ENCODE results near the gene POR.
"Not testable (repeated sequence)": the region's sequence is repeated elsewhere in the genome, so short reads cannot be mapped to it uniquely, and the experiment has no call there.

POR gene

DNA sequence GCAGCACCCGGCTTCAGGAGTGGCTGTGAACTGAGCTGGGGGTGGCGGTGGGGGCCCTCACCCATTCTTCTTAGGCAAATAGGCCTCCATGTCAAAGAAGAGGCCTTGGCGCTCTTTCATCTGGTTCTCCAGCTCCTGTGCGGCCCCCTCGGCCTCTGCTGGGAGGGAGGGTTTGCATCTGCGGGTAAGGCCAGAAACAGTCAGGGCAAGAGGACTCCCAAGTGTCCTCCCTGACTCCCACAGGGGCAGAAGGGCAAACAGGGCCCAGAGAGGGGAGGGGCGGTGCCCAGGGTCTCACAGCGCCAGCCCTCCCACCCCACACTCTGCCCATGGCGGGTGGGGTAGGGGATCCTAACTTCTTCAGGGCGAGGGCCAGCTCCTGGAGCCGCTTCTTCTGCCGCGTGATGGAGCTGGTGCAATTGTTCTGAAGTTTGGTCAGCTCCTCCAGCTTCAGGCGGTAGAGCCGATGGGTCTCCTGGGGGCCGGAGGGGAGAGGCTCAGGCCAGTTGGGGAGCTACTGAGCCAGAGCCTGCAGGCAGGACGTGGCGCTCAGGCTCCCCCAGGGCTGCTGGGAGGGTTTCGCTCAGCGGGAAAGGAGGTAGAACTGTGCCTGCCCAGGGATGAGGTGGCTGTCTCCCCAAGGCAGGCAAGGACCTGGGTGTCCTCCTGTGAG, 77.3 kb downstream of the POR start:
- DNase-seq (ENCODE audit: low read depth in 2 of 2): no peak

DNA sequence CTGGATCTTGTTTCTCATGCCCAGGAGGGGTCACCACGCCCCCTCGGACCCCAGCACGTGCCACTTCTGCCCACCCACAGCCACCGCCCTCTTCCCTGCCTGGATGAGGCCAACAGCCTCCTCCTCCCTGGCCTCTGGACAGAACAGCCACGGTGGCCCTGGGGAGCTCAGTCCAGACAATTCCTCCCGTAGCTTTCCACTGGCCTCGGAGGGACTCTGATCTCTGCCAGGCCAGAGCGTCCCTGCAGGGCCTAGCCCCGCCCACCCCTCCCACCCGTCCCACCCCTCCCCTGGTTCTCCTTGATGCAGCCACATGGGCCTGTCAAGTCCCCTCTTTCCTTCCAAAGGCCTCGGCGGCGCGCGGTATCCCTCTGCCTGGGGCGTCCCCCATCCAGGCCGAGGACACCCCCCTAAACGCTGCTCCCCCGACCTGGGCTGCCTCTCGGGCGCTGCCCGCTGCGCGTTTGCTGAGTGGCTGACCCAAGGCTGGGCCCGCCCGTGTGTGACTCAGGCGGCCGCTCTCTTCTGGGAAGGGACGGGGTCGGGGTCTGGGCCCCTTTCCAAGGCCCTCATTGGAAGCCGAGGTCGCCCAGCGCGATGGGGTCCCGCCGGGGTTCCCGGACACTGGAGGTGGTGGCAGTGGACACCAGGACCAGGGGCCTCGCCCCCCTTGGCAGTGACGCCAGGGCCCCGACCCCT, 78.9 kb downstream of the POR start:
- DNase-seq (ENCODE audit: low read depth in 2 of 2): no peak

DNA sequence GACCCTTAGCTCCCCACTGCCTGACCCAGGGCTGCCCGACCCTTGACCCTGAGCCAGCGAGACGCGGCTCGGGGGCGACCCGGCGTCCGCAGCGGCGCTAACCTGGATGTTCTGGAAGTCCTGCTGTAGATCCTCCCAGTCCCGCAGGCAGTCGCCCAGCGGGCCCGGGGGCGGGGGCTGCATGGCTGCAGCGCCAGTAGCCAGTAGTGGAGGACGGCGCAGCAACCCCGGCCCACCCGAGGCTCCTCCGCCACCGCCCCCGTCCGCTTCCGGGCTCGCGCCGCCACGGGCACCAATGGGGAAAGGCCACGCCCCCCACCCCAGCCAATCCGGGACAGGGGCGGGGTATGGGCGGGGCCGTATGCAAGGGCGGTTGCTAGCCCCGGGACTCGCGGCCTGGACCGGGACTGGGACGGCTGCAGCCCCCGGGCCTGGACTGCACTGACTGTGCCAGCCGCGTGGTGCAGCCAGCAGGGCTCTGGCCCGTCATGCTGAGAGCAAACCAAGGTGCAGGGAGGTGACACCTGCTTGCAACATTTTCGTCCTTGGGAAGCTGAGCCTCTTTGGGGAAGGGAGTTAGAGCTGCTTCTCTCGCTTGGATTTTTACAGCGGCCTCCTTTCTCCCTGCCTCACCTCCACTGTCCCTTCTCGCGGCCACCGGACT, 79.6 kb downstream of the POR start, which contains the start of gene TMEM120A:
Gene TMEM120A, minus strand, starts transcription at position 208 of the 664 bp plus-strand sequence. Its CDS starts 25 bp downstream, at position 183.
- peak; percentile 77 to 79 for DNase-seq (ENCODE audit: low read depth in 2 of 2)

DNA sequence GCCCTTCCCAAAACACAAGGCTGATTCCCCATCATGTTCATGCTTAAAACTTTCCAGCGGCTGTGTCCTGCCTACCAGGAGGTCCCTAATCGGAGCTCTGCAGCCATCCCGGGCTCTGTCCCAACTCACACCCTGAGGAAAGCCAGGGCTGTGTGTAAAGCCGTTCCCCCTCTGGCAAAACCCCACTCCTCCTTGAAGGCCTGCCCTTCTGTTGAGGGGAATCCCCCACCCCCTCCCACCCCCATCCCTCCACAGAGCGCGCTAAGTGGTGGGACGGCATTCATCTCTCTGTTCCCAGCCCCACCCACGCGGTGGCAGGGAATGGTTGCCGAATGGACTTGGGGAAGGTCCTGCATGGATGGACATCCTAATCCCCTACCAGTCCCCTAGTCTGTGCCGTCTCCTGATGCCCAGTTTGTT, 80.1 kb downstream of the POR start:
- DNase-seq (ENCODE audit: low read depth in 2 of 2): no peak

DNA sequence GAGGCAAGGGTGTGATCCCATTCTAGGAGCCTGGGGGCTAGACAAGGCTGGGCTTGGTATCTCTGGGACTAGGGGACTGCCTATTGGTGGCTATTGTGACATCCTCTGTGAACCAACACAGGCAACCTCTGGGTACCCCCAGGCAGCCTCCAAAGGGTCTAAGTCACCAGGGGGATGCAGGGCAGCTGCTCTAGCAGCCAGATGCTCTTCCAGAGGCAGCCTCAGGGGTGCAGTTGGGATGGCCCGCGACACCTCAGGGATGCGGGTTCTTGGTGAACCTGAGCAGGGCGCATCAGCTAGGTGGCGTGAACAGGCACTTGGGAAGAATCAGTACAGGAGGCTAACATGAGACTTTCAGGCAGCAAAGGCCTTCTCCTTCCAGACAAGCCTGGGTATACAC, 81.0 kb downstream of the POR start:
- no peak for DNase-seq (ENCODE audit: low read depth in 2 of 2)

DNA sequence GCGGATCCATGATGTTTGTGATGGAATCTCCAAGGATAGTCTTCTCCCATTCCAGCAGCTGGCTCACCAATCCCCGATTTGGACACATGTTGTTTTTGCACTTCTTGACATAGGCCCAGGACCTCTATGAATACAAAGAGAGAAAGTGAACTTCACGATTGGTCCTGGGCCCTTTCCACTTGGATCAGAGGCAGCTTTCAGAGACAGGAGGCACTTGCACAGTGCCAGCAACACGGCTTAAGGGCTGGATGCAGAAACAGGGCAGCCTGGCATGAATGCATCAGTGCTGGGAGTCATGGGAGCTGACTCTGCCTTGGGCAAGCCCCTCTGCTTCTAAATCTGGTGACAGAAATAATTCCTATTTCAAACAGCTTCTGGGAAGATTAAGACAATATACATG, 81.5 kb downstream of the POR start:
- no peak for DNase-seq (ENCODE audit: low read depth in 2 of 2)

DNA sequence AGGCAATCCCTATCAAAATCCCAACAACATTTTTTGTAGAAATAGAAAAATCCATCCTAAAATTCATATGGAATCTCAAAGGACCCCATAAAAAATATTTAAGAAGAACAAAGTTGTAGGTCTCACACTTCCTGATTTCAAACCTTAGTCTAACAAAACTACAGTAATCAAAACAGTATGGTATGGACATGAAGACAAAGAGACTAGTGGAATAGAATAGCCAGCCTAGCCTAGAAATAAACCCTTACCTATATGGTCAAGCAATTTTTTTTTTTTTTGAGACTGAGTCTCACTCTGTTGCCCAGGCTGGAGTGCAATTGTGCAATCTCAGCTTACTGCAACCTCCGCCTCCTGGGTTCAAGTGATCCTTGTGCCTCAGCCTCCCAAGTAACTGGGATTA, 83.1 kb downstream of the POR start:
- DNase-seq (ENCODE audit: low read depth in 2 of 2): no peak

DNA sequence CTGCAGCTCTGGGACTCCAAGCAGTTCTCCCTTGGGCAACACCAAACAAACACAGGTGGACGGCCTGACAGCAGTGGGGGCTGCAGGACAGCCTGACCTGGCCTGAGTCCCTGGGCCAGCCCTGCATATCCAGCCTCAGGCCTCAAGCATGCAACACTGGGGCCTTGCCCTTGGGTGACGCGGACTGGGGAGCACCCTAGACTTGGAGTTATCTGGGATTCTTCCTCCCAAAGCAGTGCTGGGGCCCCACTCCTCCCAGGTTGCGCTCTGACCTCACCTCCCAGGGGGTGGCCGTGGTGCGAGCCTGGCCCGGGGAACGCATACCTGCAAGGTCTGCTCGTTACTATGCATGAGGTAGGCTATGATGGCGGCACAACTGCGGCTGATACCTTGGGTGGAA, 85.6 kb downstream of the POR start:
- DNase-seq (ENCODE audit: low read depth in 2 of 2): no peak

DNA sequence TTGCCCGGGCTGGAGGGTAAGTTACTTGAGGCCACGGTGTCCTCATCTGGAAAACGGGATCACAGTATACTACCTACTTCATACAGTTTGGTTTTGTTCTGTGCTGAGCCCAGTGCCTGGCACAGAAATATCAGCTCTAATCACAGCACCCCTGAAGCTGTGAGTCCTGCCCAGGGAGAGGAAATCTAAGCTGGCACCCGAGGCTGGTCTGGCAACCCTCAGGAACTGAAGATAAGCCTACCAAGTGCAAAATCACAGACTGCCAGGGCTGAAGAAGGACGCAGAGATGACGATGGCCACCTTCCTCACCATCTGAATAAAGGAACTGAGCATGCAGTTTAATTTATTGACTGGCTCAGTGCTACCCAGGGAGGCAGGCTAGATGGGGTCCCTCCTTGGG, 87.2 kb downstream of the POR start:
- no peak for DNase-seq (ENCODE audit: low read depth in 2 of 2)

DNA sequence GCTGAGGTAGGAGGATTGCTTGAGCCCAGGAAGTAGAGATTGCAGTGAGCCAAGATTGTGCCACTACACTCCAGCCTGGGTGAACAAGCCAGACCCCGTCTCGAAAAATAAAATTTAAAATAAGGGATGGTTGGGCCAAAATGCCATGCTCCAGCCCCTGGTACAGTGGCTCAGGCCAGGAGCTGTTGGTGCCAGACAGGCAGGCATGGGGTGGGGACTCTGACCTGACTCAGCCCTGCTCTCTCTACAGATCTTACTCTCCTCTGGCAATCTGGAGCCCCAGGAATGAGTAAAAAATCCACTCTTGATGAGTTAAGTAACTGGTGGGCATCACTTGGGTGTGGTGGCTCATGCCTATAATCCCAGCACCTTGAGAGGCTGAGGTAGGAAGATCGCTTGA, 87.9 kb downstream of the POR start:
- DNase-seq (ENCODE audit: low read depth in 2 of 2): no peak

DNA sequence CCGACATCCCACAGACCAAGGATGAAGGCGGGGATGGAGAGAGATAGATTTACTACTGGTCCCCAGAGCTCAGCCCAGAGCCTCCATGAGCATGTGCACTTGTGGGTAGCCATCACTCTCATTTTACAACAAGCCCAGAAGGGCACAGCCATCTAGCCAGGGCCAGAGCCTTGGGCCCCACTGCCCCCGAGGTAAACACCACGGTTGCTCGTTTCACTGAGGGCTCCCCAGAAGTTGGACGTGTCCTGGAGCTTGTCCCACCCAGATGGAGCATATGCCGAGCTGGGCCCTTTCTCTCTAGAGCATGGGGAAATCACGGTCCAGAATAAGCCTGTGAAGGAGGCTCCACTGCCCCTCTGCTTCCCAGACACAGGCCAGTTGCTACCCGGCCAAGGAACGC, 88.4 kb downstream of the POR start:
- DNase-seq (ENCODE audit: low read depth in 2 of 2): no peak

DNA sequence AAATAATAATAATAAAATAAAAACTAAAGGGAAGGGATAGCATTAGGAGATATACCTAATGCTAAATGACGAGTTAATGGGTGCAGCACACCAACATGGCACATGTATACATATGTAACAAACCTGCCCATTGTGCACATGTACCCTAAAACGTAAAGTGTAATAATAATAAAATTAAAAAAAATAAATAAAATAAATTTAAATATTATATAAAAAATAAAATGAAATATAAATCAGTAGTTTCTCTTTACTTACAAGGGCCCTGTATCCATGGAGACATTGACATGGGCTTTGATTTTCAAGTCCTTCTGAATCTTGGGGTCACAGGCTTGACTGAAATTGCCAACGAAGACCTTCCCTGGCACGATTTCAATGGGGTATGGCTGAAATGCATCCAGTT, 90.0 kb downstream of the POR start:
- DNase-seq (ENCODE audit: low read depth in 2 of 2): not testable (repeated sequence)

DNA sequence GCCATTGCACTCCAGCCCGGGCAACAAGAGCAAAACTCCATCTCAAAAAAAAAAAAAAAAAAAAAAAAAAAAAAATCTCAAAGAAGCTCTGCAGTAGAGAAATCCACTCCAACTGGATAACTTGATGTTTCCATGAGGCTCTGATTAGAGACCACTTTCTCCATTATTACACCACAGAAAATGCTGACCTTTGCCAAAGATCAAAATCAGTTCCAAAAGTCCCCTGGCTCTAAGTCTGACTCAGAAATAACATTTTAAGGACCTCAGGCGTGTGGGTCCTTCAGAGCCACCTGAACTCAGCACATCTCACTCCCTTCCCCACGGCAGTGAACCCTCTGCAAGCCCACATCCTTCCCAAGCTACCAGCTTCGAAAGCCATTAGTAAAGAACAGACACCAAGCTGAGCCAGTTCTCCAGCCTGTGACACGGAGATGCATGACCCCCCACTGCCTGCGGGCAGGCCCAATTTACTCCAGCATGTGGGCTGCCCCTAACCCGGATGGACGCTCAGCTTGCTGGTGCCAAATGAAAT, 93.3 kb downstream of the POR start:
- no peak for DNase-seq (ENCODE audit: low read depth in 2 of 2)

DNA sequence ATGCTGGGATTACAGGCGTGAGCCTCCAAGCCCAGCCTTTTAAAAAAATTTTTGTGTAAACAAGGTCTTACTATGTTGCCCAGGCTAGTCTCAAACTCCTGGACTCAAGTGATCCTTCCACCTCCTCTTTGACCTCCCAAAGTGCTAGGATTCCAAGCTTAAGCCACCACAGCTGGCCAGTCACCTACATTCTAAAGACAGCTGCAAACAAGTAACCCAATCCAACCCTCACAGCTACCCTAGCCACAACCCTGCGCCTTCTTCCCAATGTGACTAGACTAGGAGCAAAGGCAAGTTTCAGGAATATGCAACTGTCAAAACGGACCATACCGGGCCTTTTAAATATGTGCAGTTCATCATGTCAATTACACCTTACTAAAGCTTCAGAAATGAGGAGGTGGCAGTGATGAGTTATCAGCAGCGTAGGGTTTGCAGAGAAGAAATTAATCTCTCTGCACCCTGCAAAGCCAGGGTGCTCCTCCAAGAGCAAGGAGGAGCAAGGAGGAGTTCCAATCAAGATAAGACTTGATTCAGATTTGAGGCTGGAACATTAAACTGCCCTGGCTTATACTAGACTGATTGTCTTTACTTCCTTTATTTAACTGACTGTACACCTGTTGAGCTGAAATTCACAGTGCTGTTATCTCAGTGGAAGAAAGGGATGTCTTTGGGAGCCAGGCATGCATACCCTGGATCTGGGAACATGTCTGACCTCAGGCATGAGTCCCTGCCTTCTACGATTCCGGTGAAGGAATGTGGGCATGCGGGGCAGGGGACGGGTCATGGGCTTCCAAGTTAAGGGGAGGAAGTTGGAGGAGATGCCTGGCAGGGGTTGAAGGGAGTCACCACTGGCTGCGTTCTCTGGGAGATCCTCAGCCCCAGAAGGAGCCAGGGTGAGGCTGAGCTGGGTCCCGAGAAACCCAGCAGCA, 95.0 kb downstream of the POR start:
- DNase-seq (ENCODE audit: low read depth in 2 of 2): no peak

DNA sequence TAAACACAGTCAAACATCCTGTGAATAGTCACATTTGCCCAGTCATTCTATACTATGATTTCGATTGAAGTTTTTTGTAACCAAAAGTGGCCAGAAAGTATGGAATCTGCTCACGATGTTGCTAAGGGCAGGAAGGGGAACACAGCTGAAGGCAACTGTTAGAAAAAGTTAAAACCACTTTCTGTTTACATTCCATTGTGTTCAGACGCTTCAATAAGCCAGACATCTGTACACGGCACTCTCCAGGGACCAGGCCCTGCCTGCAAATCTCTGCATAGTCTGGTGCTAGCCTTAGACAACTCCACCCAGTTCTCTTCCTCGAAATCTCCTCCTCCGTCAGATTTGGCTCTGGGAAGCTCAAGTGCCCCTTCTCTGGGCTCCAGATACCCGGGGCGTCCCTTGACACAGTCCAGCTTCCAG, 96.5 kb downstream of the POR start:
- DNase-seq (ENCODE audit: low read depth in 2 of 2): peak; percentile 34 to 41

DNA sequence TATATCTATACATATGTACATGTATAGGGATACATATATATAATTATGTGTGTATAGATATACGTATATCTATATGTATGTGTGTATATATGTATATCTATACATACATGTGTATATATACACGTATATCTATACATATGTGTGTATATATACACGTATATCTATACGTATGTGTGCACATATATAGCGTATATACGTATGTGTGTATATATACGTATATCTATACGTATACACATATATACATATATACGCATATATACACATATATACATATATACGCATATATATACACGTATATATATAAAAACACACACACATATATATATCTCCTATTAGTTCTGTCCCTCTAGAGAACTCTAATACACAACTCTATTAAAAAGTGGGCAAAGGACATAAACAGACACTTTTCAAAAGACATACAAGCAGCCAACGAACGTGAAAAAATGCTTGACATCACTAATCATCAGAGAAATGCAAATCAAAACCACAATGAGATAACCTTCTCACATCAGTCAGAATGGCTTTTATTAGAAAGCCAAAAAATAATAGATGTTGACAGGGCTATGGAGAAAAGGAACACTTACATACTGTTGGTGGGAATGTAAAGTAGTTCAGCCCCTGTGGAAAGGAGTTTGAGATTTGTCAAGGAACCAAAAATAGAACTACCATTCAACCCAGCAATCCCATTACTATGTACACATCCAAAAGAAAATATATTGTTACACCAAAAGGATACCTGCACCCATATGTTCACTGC, 101.4 kb downstream of the POR start:
- no peak for DNase-seq (ENCODE audit: low read depth in 2 of 2)

DNA sequence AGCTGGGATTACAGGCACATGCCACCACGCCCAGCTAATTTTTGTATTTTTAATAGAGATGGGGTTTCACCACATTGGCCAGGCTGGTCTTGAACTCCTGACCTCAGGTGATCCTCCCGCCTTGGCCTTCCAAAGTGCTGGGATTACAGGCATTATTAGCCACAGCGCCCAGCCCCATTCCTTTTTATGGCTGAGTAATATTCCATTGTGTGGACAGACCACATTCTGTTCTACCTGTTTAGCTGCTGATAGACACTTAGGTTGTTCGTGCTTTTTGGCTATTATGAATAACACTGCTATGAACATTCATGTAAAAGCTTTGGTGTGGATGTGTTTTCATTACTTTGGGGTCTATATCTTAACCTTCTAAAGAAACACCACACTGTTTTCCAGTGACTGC, 103.6 kb downstream of the POR start:
- DNase-seq (ENCODE audit: low read depth in 2 of 2): not testable (repeated sequence)

DNA sequence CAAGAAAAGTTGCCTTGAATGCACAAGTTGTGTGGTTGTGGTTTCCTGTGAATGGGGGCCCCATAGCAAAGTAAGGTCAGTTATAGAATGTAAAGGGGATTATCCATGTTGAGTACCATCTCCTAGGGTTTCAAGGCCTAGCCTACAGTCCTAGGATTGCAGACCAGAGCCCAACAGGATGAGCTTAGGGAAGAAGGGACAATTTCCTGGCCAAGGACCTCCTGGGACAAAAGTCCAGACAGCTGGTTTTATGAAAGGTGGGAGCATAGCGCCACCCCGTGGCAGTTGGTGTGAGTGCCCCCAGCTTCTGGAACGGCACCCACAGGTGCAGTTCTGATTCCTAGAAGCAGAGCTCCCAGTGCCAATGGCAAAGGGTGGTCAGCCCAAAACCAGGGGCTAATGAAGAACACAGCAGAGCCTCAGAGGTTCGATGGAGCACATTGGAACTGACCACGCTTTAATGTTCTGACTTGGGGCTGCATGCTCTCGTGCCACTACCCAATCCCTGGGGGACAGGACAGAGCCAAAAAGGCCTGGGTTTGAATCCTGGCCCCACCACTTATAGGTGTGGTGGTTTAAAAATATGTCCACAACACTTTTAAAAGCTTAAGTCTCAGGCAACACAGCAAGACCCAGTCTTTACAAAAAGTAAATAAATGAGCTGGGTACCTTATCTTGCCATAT, 105.2 kb downstream of the POR start:
- peak; percentile 6 to 16 for DNase-seq (ENCODE audit: low read depth in 2 of 2)

DNA sequence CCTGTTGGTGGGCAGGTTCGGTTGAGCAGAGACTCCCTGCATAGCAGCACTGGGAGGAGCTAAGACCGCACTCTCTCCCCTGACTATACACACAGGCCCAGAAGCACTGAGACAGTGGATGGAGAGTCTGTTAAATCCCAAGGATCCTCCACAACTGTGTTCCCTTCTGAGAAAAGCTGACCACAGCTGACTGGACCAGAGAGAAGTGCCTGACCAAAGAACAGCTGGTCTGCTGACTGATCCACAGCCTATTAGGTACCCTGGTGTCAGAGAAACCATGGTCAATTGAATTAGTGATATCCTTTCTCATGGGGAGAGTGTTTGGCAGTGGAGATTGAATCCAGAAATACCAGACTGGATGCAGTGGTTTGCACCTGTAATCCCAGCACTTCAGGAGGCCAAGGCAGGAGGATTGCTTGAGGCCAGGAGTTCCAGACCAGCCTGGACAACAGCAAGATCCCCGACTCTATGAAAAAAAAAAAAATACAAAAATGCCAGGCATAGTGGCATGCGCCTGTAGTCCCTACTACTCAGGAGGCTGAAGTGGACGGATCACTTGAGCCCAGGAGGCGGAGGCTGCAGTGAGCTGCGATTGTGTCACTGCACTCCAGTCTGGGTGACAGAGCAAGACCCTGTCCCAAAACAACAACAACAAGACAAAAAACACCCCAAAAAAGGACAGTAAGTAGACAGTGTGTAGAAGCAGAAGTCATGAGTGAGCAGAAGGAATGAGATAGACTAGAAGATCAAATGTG, 107.2 kb downstream of the POR start:
- no peak for DNase-seq (ENCODE audit: low read depth in 2 of 2)

DNA sequence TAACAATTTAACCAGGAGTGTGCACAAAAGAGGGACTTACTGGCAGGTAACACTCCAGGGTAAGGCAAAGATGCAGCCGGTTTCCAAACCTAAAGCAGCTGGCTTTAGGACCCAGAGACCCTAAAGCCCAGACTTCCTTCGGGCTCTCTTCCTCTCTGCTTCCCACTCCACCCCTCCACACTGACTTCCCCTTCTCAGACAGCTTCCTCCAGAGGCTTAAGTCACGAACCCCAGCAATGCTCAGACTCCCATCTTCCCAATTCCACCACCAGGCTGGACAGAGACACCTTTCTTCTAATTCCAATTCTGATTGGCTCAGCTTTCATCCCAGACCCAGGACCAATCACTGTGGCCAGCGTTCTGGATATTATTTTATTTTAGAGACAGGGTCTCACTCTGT, 108.0 kb downstream of the POR start:
- no peak for DNase-seq (ENCODE audit: low read depth in 2 of 2)
